Activated CD8-positive, alpha-beta T cell treated with anti-CD3 and anti-CD28 coated beads, Interleukin-2, amount 10 ng/mL, durations not matched to agents 7 days and 5 days (primary cell): Measurements from ENCODE around the gene IGF1. TPM values are rescaled to one million over a fixed set of nuclear protein-coding genes. Genes with fewer than 3 reads are reported as not detected.

ENCODE experiments used
- ATAC-seq: fragments of 150-1000 bp; cut with Tn5 transposase; one replicate; pipeline ENCODE4 v1.10.0; 2021; ENCODE audit warnings: moderate library complexity
- CTCF ChIA-PET: fragments of 350-600 bp; sonication (Branson Sonifier 250); formaldehyde crosslinking; loops from one replicate; lab custom pipeline; 2021; ENCODE audit warnings: antibody characterized with exemption; lab: Charles Lee
- POLR2A ChIA-PET: fragments of 350-600 bp; sonication (Branson Sonifier 250); formaldehyde crosslinking; loops from one replicate; lab custom pipeline; 2021; ENCODE audit warnings: antibody characterized with exemption; lab: Charles Lee
- DNase-seq: peaks from one replicate; pipeline ENCODE4 v3.0.0-alpha.2; 2020
- H3K27ac Mint-ChIP-seq: one replicate; pipeline ENCODE4 v1.8.0; 2021; ENCODE audit warnings: mild to moderate bottlenecking, mixed read lengths
- H3K27me3 Mint-ChIP-seq: one replicate; pipeline ENCODE4 v1.8.0; 2021; ENCODE audit warnings: low read depth, mixed read lengths
- H3K36me3 Mint-ChIP-seq: one replicate; pipeline ENCODE4 v1.8.0; 2021; ENCODE audit warnings: low read depth, mixed read lengths
- H3K4me1 Mint-ChIP-seq: one replicate; pipeline ENCODE4 v1.8.0; 2021; ENCODE audit warnings: low read depth, mixed read lengths
- H3K4me3 Mint-ChIP-seq: one replicate; pipeline ENCODE4 v1.8.0; 2021; ENCODE audit warnings: mild to moderate bottlenecking, mixed read lengths
- H3K9me3 Mint-ChIP-seq: one replicate; pipeline ENCODE4 v1.8.0; 2022; ENCODE audit warnings: mixed read lengths; ENCODE audit not compliant: insufficient read depth
- total RNA-seq, 2 experiments: library from RNA; stranded (reverse); gene quantifications; one replicate each; pipeline ENCODE4 v1.2.3, GENCODE V29; 2021

The IGF1 gene
- total RNA-seq, 2 experiments from 2014 or later, result 0.52 to 1.2 TPM

DNA sequence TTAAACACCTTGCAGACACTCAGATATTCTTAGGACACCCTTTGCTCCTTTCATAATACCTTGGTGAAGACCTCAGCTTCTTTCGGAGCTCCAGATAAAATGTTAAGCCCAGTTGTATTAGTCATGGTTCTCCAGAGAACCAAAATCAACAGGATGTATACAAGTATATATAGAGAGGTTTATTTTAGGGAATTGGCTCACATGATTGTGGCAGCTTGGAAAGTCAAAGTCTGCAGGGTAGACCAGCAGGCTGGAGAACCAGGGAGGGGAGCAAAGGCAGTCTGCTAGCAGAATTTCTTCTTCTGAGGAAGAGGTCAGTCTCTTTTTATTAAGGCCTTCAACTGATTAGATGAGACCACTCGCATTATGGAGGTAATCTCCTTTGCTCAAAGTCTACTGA, 6.9 kb upstream of the IGF1 start:
- Mint-ChIP-seq H3K27ac (no peak overlapping the region), H3K9me3 (no peaks in the 10 kb centered on the region), H3K27me3 (peaks cover 19% of the 10 kb centered on the region), H3K4me1 (peaks cover 29% of the 10 kb centered on the region), H3K36me3 (no peaks in the 10 kb centered on the region), H3K4me3 (no peak overlapping the region)
- ATAC-seq, result no peak
- ChIA-PET POLR2A (no interaction called here), CTCF (no interaction called here)
- DNase-seq, result no peak

DNA sequence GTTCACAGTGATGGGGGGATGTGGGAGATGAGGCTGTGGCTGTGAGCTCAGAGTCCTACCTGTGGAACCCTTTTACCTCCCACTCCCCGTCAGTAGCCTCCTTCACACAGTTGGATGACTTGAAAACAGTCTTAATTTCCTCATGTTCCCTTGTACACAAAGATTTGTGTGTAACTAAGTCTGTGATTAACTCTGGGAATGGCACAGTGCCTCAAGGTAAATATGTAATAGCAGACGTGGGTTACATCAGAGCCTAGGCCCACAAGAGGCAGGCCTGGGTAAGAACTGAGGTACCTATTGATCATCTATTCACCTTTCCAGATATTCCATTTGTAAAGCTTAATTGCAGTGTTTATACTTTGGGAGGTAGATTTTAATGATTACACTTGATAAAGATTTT, 5.8 kb upstream of the IGF1 start:
- Mint-ChIP-seq H3K27ac (no peak overlapping the region), H3K4me3 (no peak overlapping the region), H3K9me3 (no peaks in the 10 kb centered on the region), H3K27me3 (peaks cover 10% of the 10 kb centered on the region), H3K36me3 (peaks cover 5% of the 10 kb centered on the region), H3K4me1 (peaks cover 29% of the 10 kb centered on the region)
- no peak for ATAC-seq
- ChIA-PET POLR2A (no interaction called here), CTCF (interaction anchor here (1.0 kb wide), 1 partner anchor 64 kb away, joined by 4 read pairs; no protein-coding TSS in a partner anchor)
- DNase-seq, result no peak

DNA sequence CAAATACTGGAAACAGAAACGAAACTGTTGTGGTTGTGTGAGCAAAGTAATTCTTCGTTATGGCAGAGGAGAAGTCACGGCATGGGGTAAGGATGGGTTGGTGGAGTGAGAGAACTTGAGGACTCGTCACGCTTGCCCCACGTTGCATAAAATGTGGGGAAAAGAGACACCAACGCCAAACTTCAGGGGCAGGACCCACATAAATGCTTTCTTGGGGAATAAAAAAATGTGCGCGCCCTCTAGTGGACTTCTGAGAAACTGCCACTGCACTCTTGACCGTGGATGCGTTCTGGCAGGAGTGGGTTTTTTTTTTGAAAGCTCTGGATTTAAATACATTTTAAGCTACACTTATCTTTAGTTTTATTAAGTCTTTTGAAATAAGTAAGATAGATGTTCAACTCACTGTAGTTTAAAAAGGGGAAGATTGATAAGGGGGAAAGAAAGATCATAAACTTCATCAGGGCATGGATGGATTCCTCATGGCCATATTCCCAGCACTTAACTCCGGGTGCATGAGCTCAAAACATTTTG, 4.1 kb upstream of the IGF1 start:
- Mint-ChIP-seq H3K4me1 (peaks cover 29% of the 10 kb centered on the region), H3K4me3 (peak overlapping the region; percentile 61), H3K9me3 (no peaks in the 10 kb centered on the region), H3K27me3 (peaks cover 2% of the 10 kb centered on the region), H3K27ac (peak overlapping the region; percentile 84), H3K36me3 (peaks cover 5% of the 10 kb centered on the region)
- POLR2A ChIA-PET, result no interaction called here
- CTCF ChIA-PET, result interaction anchor here (0.5 to 3.8 kb wide), 20 partner anchors 9 to 544 kb away, joined by 3 to 23 read pairs (median 3); no protein-coding TSS in a partner anchor
- DNase-seq (peak; percentile 73), ATAC-seq (peak; percentile 85)

DNA sequence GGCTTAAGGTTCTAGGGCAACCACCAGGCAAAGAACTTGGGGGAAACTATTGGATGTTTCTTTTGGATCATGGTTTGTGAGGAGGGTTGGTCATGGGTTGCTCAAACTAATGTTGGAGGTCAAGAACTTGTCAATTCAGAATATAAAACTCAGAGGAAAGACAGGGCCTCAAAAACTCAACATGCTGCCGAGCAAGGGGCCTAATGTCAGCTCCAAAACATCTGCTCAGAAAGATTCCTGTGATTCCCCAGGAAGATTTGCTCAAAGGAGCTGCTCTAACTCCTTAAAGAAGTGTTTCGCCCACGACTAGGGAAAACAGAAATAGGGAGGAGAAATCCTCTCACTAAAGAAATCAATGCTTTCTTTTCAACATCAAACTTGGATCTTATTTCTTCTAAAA, 3.7 kb upstream of the IGF1 start:
- DNase-seq (no peak), ATAC-seq (no peak)
- H3K36me3 Mint-ChIP-seq, result peaks cover 5% of the 10 kb centered on the region
- ChIA-PET CTCF (interaction anchor here (0.7 to 3.8 kb wide), 15 partner anchors 10 to 544 kb away, joined by 3 to 23 read pairs (median 4); no protein-coding TSS in a partner anchor), POLR2A (interaction anchor here (0.7 kb wide), 1 partner anchor 422 kb away, joined by 3 read pairs; the partner anchor contains the start of gene WASHC3)
- peaks cover 29% of the 10 kb centered on the region for H3K4me1 Mint-ChIP-seq
- no peaks in the 10 kb centered on the region for H3K27me3 Mint-ChIP-seq
- H3K9me3 Mint-ChIP-seq, result no peaks in the 10 kb centered on the region
- H3K27ac Mint-ChIP-seq, result peak overlapping the region; percentile 84
- H3K4me3 Mint-ChIP-seq, result peak overlapping the region; percentile 61

DNA sequence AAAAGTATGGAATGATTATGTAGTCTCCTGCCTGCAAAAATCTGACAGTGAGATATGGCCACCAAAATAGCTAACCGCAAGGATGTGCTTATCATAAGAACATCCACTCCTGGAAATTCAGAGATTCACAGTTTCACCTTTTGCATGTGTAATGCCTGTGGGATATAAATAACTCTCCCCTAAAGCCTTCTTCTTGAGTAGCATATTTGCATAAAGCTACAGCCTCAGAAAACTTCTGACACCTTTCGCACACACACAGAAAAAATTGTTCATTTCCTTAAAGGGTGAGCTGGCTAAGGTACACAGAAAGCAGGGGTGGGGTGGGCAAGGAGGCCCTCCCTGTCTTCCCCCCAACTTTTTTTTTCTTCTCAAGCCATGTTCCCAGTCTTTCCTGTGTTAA, 3.1 kb upstream of the IGF1 start:
- Mint-ChIP-seq H3K9me3 (no peaks in the 10 kb centered on the region), H3K36me3 (peaks cover 5% of the 10 kb centered on the region), H3K27ac (peak overlapping the region; percentile 84), H3K27me3 (no peaks in the 10 kb centered on the region), H3K4me3 (no peak overlapping the region), H3K4me1 (peaks cover 29% of the 10 kb centered on the region)
- ATAC-seq (no peak), DNase-seq (no peak)
- POLR2A ChIA-PET, result interaction anchor here (0.7 kb wide), 1 partner anchor 422 kb away, joined by 3 read pairs; the partner anchor contains the start of gene WASHC3
- CTCF ChIA-PET, result interaction anchor here (0.6 to 3.8 kb wide), 16 partner anchors 10 to 581 kb away, joined by 3 to 23 read pairs (median 4); no protein-coding TSS in a partner anchor

DNA sequence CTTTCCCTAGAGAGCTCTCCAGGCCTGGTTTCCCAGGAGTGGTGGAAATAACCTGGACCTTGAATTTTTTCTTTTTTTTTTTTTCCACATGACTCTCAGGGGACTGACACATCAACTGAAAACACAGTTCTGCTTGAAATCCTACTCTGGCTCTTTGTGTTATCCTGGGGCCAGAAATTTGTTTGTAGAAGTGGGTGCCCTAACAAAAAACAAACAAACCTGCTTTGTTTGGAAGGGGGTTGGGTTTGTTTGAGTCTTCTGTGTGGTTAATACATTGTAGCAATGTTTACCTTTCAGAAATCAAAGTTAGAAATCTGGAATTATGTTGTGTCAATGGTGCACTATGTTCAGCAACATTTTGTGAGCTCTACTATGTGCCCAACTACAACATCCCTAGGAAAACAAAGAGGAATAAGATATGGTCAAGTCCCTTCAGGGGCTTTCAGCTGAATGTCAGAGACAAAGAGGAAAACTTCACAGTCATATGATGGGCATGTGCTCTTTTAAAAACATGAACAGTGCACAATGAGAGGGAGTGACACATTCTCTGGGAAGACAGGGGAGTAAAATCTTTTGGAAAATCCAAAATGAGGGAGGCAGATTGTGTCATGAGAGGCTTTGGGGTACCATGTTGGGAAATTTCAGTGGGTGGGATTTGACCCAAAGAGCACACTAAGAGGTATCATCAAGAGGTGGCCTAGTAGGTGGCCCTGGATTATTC, 1.5 kb upstream of the IGF1 start:
- POLR2A ChIA-PET, result interaction anchor here (0.6 kb wide), 1 partner anchor 59 kb away, joined by 3 read pairs; no protein-coding TSS in a partner anchor
- Mint-ChIP-seq H3K27me3 (no peaks in the 10 kb centered on the region), H3K36me3 (peaks cover 5% of the 10 kb centered on the region), H3K27ac (no peak overlapping the region), H3K9me3 (no peaks in the 10 kb centered on the region), H3K4me1 (peaks cover 38% of the 10 kb centered on the region), H3K4me3 (no peak overlapping the region)
- CTCF ChIA-PET, result interaction anchor here (1.9 to 3.8 kb wide), 3 partner anchors 181 to 541 kb away, joined by 5 to 20 read pairs (median 17); no protein-coding TSS in a partner anchor
- no peak for ATAC-seq
- no peak for DNase-seq

DNA sequence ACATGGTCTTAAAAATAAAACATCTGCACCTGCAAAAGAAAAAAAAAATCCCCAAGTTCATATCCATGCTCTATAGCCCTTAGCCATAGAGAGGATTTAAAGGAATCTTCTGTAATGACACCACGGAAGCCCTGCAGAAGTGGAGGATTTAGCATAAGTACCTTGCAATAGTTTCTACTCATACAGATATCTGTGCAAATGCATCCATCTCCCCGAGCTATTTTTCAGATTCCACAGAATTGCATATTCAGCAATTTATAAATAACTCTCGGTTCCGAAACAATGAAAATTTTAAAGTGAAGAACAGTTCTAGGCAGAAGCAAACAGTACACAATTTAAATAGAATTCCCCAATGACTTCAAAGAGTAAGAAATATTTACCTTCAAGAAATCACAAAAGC, 424 bp downstream of the IGF1 start:
- DNase-seq (no peak), ATAC-seq (no peak)
- peaks cover 5% of the 10 kb centered on the region for H3K36me3 Mint-ChIP-seq
- no peaks in the 10 kb centered on the region for H3K9me3 Mint-ChIP-seq
- no peaks in the 10 kb centered on the region for H3K27me3 Mint-ChIP-seq
- ChIA-PET CTCF (interaction anchor here (1.9 to 3.2 kb wide), 2 partner anchors 58 to 179 kb away, joined by 5 to 9 read pairs; no protein-coding TSS in a partner anchor), POLR2A (no interaction called here)
- no peak overlapping the region for H3K4me3 Mint-ChIP-seq
- H3K27ac Mint-ChIP-seq, result no peak overlapping the region
- peaks cover 47% of the 10 kb centered on the region for H3K4me1 Mint-ChIP-seq

DNA sequence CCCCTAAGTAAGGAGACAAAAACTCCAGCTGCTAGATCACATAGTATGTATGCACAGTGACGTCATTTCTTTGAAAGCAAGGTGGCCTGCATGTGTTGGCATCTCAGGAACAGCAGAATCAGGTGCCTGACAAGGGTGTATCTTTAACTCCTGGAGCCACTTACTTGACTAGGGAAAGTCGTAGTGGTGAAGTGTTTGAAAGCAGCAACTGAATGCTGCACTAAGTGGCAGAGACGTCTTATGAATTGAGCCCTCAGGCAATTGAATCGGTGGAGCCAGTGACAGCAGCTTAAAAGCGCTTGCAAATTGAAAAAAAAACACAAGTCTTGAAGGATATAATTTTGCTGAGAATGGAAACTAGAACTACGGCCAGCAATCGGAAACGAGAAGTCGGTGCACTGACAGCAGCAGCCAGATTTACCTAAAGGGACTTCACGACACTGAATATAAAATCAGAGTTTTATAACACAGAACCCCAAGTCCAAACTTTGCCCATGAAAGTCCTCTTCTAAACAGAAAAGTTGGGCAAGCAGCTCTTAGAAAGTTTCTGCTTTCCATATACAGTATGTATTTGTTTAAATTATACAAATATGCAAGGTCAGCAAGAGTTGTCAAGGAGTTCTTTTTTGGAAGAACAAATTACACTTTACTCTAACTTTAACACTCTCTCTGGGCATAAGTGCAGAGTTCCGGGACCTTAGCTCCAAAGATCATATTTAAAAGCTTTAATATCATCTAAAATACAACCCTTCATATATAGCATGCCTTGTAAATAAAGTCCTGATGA, 1.1 kb downstream of the IGF1 start:
- no peaks in the 10 kb centered on the region for H3K9me3 Mint-ChIP-seq
- POLR2A ChIA-PET, result interaction anchor here (1.1 kb wide), 1 partner anchor 418 kb away, joined by 4 read pairs; the partner anchor contains the start of gene WASHC3

DNA sequence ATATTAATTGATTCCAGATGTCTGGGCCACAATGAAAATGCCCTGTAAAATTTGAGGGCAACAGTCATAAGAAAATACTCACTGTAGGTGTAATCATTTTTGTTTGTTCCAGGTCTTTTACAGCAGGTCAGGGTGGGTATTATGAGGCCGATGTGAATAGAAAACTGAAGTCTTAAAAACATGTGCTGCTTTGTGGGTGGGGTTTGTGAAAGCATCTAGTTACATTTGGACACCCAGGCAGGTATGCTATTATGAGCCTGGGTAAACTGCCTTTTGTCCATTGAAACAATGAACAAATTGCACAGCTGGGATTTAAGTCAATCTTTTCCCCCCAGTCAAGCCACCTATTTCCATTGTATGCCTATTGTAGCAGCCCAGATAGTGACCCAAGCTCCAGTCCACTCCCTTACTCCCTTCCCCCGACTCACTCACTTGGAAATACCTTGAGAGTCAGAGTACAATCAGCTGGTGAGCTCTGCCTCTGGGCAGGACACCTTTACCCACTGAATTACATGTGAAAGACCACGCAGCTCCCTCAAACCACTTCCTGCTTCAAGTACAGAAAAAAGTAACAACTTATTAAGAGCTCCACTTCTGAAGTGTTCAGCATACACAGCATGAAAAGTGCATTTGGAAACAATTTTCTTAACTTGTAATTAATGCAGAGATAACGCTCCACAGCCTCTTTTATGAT, 1.8 kb downstream of the IGF1 start:
- peaks cover 47% of the 10 kb centered on the region for H3K4me1 Mint-ChIP-seq
- POLR2A ChIA-PET, result interaction anchor here (1.1 kb wide), 1 partner anchor 417 kb away, joined by 4 read pairs; the partner anchor contains the start of gene WASHC3
- ATAC-seq (peak; percentile 83), DNase-seq (peak; percentile 86)
- no peak overlapping the region for H3K27ac Mint-ChIP-seq
- H3K9me3 Mint-ChIP-seq, result no peaks in the 10 kb centered on the region
- H3K36me3 Mint-ChIP-seq, result peaks cover 5% of the 10 kb centered on the region
- CTCF ChIA-PET, result interaction anchor here (0.8 to 3.2 kb wide), 4 partner anchors 14 to 178 kb away, joined by 3 to 9 read pairs (median 4); no protein-coding TSS in a partner anchor
- no peaks in the 10 kb centered on the region for H3K27me3 Mint-ChIP-seq
- no peak overlapping the region for H3K4me3 Mint-ChIP-seq

More for the DNA sequence above, 1.1 kb downstream of the IGF1 start:
- Mint-ChIP-seq H3K27ac (no peak overlapping the region), H3K4me3 (no peak overlapping the region), H3K4me1 (peaks cover 47% of the 10 kb centered on the region), H3K36me3 (peaks cover 5% of the 10 kb centered on the region), H3K27me3 (no peaks in the 10 kb centered on the region)
- ATAC-seq, result peak; percentile 66
- CTCF ChIA-PET, result interaction anchor here (0.8 to 3.2 kb wide), 3 partner anchors 49 to 179 kb away, joined by 3 to 9 read pairs (median 5); no protein-coding TSS in a partner anchor
- no peak for DNase-seq

DNA sequence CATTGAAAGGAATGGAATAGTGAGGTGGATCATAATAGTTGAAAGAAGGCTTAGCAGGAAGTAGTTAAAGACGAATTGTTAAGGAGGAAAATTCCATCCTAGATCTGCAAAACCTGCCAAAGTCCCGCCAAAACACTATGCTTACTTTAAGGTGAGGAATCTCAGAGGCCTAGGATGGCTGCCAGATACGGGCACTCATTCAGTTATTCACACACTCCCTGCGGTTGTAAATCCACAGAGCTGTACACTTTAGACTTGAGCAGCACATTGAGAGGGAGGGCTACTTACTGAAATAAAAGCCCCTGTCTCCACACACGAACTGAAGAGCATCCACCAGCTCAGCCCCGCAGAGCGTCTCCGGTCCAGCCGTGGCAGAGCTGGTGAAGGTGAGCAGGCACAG, 5.0 kb downstream of the IGF1 start:
- Mint-ChIP-seq H3K36me3 (no peaks in the 10 kb centered on the region), H3K4me1 (peaks cover 37% of the 10 kb centered on the region), H3K27ac (no peak overlapping the region), H3K27me3 (no peaks in the 10 kb centered on the region), H3K9me3 (no peaks in the 10 kb centered on the region), H3K4me3 (no peak overlapping the region)
- ChIA-PET POLR2A (no interaction called here), CTCF (no interaction called here)
- no peak for DNase-seq
- ATAC-seq, result no peak
